ENCODE data around the gene TMEM222.

The TMEM222 gene

DNA sequence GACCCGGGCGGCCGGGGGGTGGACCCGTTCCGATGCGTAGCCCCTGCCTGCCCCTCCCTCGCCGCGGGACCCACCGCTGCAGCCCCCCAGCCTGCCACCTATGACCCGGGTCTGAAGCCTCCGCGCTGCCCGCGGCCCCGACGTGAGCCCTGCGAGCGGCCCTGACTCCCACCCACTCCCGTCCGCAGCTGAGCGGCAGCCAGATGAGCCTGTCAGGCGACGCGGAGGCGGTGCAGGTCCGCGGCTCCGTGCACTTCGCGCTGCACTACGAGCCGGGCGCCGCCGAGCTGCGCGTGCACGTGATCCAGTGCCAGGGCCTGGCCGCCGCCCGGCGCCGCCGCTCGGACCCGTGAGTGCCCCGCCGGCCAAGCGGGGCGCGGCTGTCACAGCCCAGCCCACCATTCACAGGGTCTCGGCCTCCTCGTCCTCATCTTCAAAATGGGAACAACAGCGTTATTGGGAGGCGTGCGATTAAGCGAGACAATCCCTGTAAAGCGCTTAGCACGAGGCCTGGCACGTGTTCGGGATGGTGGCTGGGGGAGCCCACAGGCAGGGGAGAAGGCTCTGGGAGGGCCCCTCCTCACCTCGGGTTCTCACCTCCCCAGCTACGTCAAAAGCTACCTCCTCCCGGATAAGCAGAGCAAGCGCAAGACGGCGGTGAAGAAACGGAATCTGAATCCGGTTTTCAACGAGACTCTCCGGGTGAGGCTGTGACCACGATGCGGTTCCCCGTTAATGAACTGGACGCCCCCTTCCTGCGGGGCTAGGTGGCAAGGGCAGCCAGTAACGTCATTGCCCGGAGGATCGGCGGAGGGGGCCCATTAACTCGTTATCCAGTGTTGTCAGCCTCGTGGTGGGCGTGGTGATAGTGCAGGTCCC is 28.1 kb downstream of the TMEM222 start:
- no peak for DNase-seq (ENCODE audit: low spot score)
- TF ChIP-seq, protein P1, sequence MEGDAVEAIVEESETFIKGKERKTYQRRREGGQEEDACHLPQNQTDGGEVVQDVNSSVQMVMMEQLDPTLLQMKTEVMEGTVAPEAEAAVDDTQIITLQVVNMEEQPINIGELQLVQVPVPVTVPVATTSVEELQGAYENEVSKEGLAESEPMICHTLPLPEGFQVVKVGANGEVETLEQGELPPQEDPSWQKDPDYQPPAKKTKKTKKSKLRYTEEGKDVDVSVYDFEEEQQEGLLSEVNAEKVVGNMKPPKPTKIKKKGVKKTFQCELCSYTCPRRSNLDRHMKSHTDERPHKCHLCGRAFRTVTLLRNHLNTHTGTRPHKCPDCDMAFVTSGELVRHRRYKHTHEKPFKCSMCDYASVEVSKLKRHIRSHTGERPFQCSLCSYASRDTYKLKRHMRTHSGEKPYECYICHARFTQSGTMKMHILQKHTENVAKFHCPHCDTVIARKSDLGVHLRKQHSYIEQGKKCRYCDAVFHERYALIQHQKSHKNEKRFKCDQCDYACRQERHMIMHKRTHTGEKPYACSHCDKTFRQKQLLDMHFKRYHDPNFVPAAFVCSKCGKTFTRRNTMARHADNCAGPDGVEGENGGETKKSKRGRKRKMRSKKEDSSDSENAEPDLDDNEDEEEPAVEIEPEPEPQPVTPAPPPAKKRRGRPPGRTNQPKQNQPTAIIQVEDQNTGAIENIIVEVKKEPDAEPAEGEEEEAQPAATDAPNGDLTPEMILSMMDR (IDR thresholded peaks at IDR 0.05; ENCODE audit: extremely low read depth, missing control alignments): no peak

DNA sequence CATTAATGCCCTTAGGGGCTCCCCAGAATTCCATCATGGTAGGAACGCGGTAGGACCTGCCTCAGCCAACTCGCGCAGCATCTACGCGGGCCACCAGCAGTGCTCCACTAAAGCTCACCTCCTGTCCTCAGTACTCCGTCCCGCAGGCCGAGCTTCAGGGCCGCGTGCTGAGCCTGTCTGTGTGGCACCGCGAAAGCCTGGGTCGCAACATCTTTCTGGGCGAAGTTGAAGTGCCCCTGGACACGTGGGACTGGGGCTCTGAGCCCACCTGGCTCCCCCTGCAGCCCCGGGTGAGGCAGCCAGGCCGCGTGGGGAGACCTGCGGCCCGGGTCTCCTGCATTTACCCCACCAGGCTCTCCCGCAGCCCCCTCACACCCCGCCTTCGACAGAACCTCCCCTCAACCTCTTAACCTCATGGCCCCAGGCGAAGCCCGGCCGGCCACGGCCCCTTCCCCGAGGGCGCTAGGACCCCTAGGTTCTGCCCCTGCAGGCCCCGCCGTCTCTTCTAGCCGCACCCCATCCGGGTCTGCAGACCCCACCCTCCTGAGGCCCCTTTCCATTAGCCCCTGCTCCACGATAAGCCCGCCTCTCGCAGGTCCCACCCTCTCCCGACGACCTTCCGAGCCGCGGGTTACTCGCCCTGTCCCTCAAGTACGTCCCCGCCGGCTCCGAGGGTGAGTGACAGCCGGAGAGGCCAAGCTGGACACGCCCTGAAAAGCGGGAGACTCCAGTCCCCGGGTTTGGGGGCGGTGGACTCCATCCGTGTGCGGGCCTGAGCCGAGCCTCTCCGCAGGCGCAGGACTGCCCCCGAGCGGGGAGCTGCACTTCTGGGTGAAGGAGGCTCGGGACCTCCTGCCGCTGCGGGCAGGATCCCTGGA is 28.9 kb downstream of the TMEM222 start:
- TF ChIP-seq, protein P1 (IDR thresholded peaks at IDR 0.05; ENCODE audit: extremely low read depth, missing control alignments): no peak
- DNase-seq (ENCODE audit: low spot score): no peak

GRCh38 chr1:27351541-27352107 is 29.7 kb downstream of the TMEM222 start:
- no peak for DNase-seq (ENCODE audit: low spot score)
- TF ChIP-seq, protein P1 (IDR thresholded peaks at IDR 0.05; ENCODE audit: extremely low read depth, missing control alignments): no peak

- TF ChIP-seq, protein P1 (IDR thresholded peaks at IDR 0.05; ENCODE audit: extremely low read depth, missing control alignments): no peak
- no peak for DNase-seq (ENCODE audit: low spot score)
Observed at GRCh38 chr1:27353166-27353565, 31.2 kb downstream of the TMEM222 start.

- no peak for DNase-seq (ENCODE audit: low spot score)
- TF ChIP-seq, protein P1 (IDR thresholded peaks at IDR 0.05; ENCODE audit: extremely low read depth, missing control alignments): no peak
Observed at GRCh38 chr1:27353629-27354028, 31.7 kb downstream of the TMEM222 start.

DNA sequence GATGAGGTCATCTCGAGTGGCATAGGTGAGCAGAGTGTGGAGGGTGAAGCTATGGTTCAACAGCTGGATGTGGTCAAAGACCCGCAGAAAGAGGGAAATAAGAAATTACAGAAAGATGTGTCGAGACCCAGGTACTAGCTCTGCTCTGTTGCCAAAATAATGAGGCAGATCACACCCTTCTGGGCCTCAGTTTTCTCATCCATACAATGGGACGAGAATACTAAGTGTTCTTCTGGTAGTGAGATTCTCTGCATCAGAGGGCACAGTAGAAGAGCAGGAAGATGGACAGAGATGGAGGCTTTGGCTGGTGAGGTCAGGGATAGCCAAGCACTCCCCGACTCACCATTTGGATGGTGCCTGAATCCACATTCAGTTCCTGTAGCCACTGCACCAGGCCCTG is 33.7 kb downstream of the TMEM222 start:
- TF ChIP-seq, protein P1 (IDR thresholded peaks at IDR 0.05; ENCODE audit: extremely low read depth, missing control alignments): no peak
- no peak for DNase-seq (ENCODE audit: low spot score)

GRCh38 chr1:27356277-27356618 is 34.3 kb downstream of the TMEM222 start:
- TF ChIP-seq, protein P1 (IDR thresholded peaks at IDR 0.05; ENCODE audit: extremely low read depth, missing control alignments): no peak
- no peak for DNase-seq (ENCODE audit: low spot score)

Measured in GM20000 (cell line).